ENCODE data around the gene KIAA1328. TPM values are rescaled to one million over a fixed set of nuclear protein-coding genes. Genes with fewer than 3 reads are reported as not detected.

The KIAA1328 gene
- total and polyA plus RNA-seq, 2 donors (not counting 3 experiments of a cell fraction or from before 2014, with no cell fraction given), result 2.7 to 6.5 TPM

DNA sequence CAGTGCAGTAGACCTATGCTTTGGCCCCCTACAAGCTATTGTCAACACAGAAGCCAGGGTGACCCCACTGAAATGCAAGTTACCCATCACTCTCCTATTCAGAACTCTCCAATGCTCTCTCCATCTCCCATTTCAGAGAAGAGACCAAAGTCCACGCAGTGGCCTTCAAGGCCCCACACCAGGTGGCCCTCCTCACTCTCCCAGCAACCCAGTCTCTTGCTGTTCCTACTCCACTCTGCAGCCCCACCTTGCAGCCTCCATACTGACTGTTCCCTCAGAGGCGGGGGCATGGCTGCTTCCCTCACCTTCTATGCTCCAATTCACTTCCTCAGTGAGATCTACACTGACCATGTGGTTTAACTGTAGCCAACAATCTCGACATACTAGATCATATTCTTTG, 423.4 kb downstream of the KIAA1328 start:
- CTCF ChIA-PET, result no interaction called here
- Histone ChIP-seq H3K4me1 (ENCODE audit: control insufficient read depth, extremely low read depth, insufficient read depth, low read length) (no peaks in the 10 kb centered on the region), H3K9ac (replicated peaks; ENCODE audit: extremely low read depth, insufficient read depth, low read length) (no peak overlapping the region), H3K4me2 (ENCODE audit: insufficient read depth, low read length) (no peak overlapping the region), H3K27me3 (ENCODE audit: control insufficient read depth in 2 of 2, insufficient read depth in 2 of 2, low read length in 2 of 2) (peaks cover 21 to 28% of the 10 kb centered on the region in 2 experiments), H3K4me3 (replicated peaks in 1 of 3; ENCODE audit: insufficient read depth in 1 of 3, low read depth in 1 of 3, low read length in 3 of 3) (no peak overlapping the region), H3K79me2 (ENCODE audit: control insufficient read depth, insufficient read depth, low read length) (no peaks in the 10 kb centered on the region), H3K36me3 (ENCODE audit: control insufficient read depth in 2 of 2, extremely low read depth in 1 of 2, insufficient read depth in 2 of 2, low read length in 2 of 2) (no peaks in the 10 kb centered on the region), H3K9me3 (replicated peaks; ENCODE audit: control insufficient read depth, insufficient read depth, low read length) (no peaks in the 10 kb centered on the region), H4K20me1 (replicated peaks; ENCODE audit: control insufficient read depth, extremely low read depth, insufficient read depth, low read length) (no peaks in the 10 kb centered on the region), H3K9me1 (replicated peaks; ENCODE audit: control insufficient read depth, extremely low read depth, insufficient read depth, low read length) (no peaks in the 10 kb centered on the region), H3K27ac (ENCODE audit: insufficient read depth, low read depth, low read length) (no peak overlapping the region), H2AFZ (ENCODE audit: low read depth, low read length) (no peak overlapping the region)
- POLR2A ChIA-PET, result no interaction called here
- no TSS peak for BruUV-seq (replicated peaks)
- TF ChIP-seq POLR2AphosphoS5 (IDR thresholded peaks at IDR 0.05; ENCODE audit: insufficient read depth, low read depth, low read length), result no peak
- TF ChIP-seq, protein P1, sequence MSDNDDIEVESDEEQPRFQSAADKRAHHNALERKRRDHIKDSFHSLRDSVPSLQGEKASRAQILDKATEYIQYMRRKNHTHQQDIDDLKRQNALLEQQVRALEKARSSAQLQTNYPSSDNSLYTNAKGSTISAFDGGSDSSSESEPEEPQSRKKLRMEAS (IDR thresholded peaks at IDR 0.05; ENCODE audit: insufficient read depth, insufficient read length), result no peak
- TF ChIP-seq, protein P2, sequence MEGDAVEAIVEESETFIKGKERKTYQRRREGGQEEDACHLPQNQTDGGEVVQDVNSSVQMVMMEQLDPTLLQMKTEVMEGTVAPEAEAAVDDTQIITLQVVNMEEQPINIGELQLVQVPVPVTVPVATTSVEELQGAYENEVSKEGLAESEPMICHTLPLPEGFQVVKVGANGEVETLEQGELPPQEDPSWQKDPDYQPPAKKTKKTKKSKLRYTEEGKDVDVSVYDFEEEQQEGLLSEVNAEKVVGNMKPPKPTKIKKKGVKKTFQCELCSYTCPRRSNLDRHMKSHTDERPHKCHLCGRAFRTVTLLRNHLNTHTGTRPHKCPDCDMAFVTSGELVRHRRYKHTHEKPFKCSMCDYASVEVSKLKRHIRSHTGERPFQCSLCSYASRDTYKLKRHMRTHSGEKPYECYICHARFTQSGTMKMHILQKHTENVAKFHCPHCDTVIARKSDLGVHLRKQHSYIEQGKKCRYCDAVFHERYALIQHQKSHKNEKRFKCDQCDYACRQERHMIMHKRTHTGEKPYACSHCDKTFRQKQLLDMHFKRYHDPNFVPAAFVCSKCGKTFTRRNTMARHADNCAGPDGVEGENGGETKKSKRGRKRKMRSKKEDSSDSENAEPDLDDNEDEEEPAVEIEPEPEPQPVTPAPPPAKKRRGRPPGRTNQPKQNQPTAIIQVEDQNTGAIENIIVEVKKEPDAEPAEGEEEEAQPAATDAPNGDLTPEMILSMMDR (IDR thresholded peaks at IDR 0.05; ENCODE audit: extremely low read depth in 1 of 2, insufficient read depth in 1 of 2, low read depth in 1 of 2, low read length in 2 of 2), result no peak
- no peak for TF ChIP-seq EZH2 (IDR thresholded peaks at IDR 0.05; ENCODE audit: borderline replicate concordance, low read depth, low read length, severe bottlenecking)
- TF ChIP-seq POLR2A (IDR thresholded peaks at IDR 0.05; ENCODE audit: low read depth, low read length), result no peak
- no peak for TF ChIP-seq MYC (IDR thresholded peaks at IDR 0.05; ENCODE audit: low read depth, low read length)
- TF ChIP-seq FOS (IDR thresholded peaks at IDR 0.05; ENCODE audit: borderline replicate concordance, insufficient read depth, low read length), result no peak
- TF ChIP-seq JUN (IDR thresholded peaks at IDR 0.05; ENCODE audit: borderline replicate concordance, insufficient read depth, insufficient read length, low read depth), result no peak
- no peak for TF ChIP-seq GATA2 (IDR thresholded peaks at IDR 0.05; ENCODE audit: insufficient read depth, insufficient read length, low read depth, low read length)
- dilution Hi-C loops (cut with MboI; ENCODE audit: extremely low pct_ligation_motif_present, low sequenced_read_pairs) (no loop called here), intact Hi-C loops (cut with micrococcal nuclease) (no loop called here)
- DNase-seq (ENCODE audit: low read depth, low spot score) (no peak), FAIRE-seq (no peak)
